Activated naive CD8-positive, alpha-beta T cell treated with anti-CD3 and anti-CD28 coated beads, Interleukin-2, amount 10 ng/mL, durations not matched to agents 7 days and 5 days (primary cell): ENCODE measurements around the gene CD300H. TPM values are rescaled to one million over a fixed set of nuclear protein-coding genes. Genes with fewer than 3 reads are reported as not detected.
A peak's percentile ranks its signal among the peaks of the same experiment; 100 is the strongest.

Experiments used
- ATAC-seq: fragments of 150-1000 bp; cut with Tn5 transposase; one replicate; pipeline ENCODE4 v1.10.0; 2021; ENCODE audit warnings: low read depth, moderate library complexity
- POLR2A ChIA-PET: fragments of 350-600 bp; sonication (Branson Sonifier 250); formaldehyde crosslinking; loops from one replicate; lab custom pipeline; 2021; ENCODE audit warnings: antibody characterized with exemption; lab: Charles Lee
- DNase-seq: peaks from one replicate; pipeline ENCODE4 v3.0.0; 2021
- H3K27ac Mint-ChIP-seq: one replicate; pipeline ENCODE4 v1.8.0; 2022; ENCODE audit warnings: mild to moderate bottlenecking, mixed read lengths
- H3K27me3 Mint-ChIP-seq: one replicate; pipeline ENCODE4 v1.8.0; 2022; ENCODE audit warnings: mild to moderate bottlenecking, moderate library complexity, mixed read lengths
- H3K36me3 Mint-ChIP-seq: one replicate; pipeline ENCODE4 v1.8.0; 2021; ENCODE audit warnings: mild to moderate bottlenecking, mixed read lengths
- H3K4me1 Mint-ChIP-seq: one replicate; pipeline ENCODE4 v1.8.0; 2021; ENCODE audit warnings: mixed read lengths
- H3K4me3 Mint-ChIP-seq: one replicate; pipeline ENCODE4 v1.8.0; 2022; ENCODE audit warnings: mild to moderate bottlenecking, moderate library complexity, mixed read lengths
- H3K9me3 Mint-ChIP-seq: one replicate; pipeline ENCODE4 v1.8.0; 2021; ENCODE audit warnings: mixed read lengths
- total RNA-seq, 2 experiments: library from RNA; stranded (reverse); gene quantifications; one replicate each; pipeline ENCODE4 v1.2.3, GENCODE V29; 2021

Gene CD300H
- total RNA-seq, 2 experiments from 2014 or later, result not detected

- Mint-ChIP-seq H3K27me3 (peaks cover 9% of the 10 kb centered on the region), H3K4me1 (peaks cover 18% of the 10 kb centered on the region), H3K27ac (no peak overlapping the region), H3K4me3 (no peak overlapping the region), H3K36me3 (no peaks in the 10 kb centered on the region), H3K9me3 (no peaks in the 10 kb centered on the region)
- no peak for DNase-seq
- POLR2A ChIA-PET, result no interaction called here
- no peak for ATAC-seq
Measured at GRCh38 chr17:74542727-74543383, 24.5 kb downstream of the CD300H start.

- Mint-ChIP-seq H3K27me3 (peaks cover 16% of the 10 kb centered on the region), H3K36me3 (no peaks in the 10 kb centered on the region), H3K9me3 (no peaks in the 10 kb centered on the region), H3K4me3 (no peak overlapping the region), H3K27ac (no peak overlapping the region), H3K4me1 (peaks cover 13% of the 10 kb centered on the region)
- POLR2A ChIA-PET, result no interaction called here
- ATAC-seq, result no peak
- DNase-seq, result no peak
Measured at GRCh38 chr17:74542166-74542565, 25.1 kb downstream of the CD300H start.

GRCh38 chr17:74541176-74542111 lies 25.9 kb downstream of the CD300H start:
- Mint-ChIP-seq H3K4me3 (no peak overlapping the region), H3K27ac (no peak overlapping the region), H3K27me3 (peaks cover 23% of the 10 kb centered on the region), H3K9me3 (no peaks in the 10 kb centered on the region), H3K36me3 (no peaks in the 10 kb centered on the region), H3K4me1 (peaks cover 13% of the 10 kb centered on the region)
- ATAC-seq, result no peak
- DNase-seq, result no peak
- POLR2A ChIA-PET, result no interaction called here

GRCh38 chr17:74539281-74539820 lies 28.0 kb downstream of the CD300H start:
- no peak overlapping the region for H3K27ac Mint-ChIP-seq
- H3K4me1 Mint-ChIP-seq, result no peaks in the 10 kb centered on the region
- no peaks in the 10 kb centered on the region for H3K36me3 Mint-ChIP-seq
- no peak for ATAC-seq
- H3K27me3 Mint-ChIP-seq, result peaks cover 34% of the 10 kb centered on the region
- no peaks in the 10 kb centered on the region for H3K9me3 Mint-ChIP-seq
- POLR2A ChIA-PET, result no interaction called here
- H3K4me3 Mint-ChIP-seq, result no peak overlapping the region
- DNase-seq, result no peak

- no peaks in the 10 kb centered on the region for H3K36me3 Mint-ChIP-seq
- H3K27me3 Mint-ChIP-seq, result peaks cover 57% of the 10 kb centered on the region
- peaks cover 6% of the 10 kb centered on the region for H3K4me1 Mint-ChIP-seq
- no peaks in the 10 kb centered on the region for H3K9me3 Mint-ChIP-seq
- no peak overlapping the region for H3K27ac Mint-ChIP-seq
- no peak overlapping the region for H3K4me3 Mint-ChIP-seq
- POLR2A ChIA-PET, result no interaction called here
- ATAC-seq (no peak), DNase-seq (no peak)
Measured at GRCh38 chr17:74536890-74537289, 30.4 kb downstream of the CD300H start.

GRCh38 chr17:74532115-74532514 lies 35.2 kb downstream of the CD300H start:
- Mint-ChIP-seq H3K27ac (no peak overlapping the region), H3K36me3 (no peaks in the 10 kb centered on the region), H3K4me3 (no peak overlapping the region), H3K4me1 (peaks cover 6% of the 10 kb centered on the region), H3K9me3 (no peaks in the 10 kb centered on the region), H3K27me3 (peaks cover 66% of the 10 kb centered on the region)
- ATAC-seq (no peak), DNase-seq (peak; percentile 12)
- POLR2A ChIA-PET, result interaction anchor here (1.0 kb wide), 1 partner anchor 164 kb away, joined by 3 read pairs; no protein-coding TSS in a partner anchor

GRCh38 chr17:74531231-74531761 lies 36.0 kb downstream of the CD300H start, which contains the start of gene CD300LB:
CD300LB (minus strand) TSS chr17:74531475; CDS start chr17:74531350, 125 bp downstream.
- Mint-ChIP-seq H3K9me3 (no peaks in the 10 kb centered on the region), H3K4me1 (peaks cover 6% of the 10 kb centered on the region), H3K27ac (no peak within 1 kb of the TSS), H3K36me3 (no peaks in the 10 kb centered on the region), H3K4me3 (no peak within 1 kb of the TSS), H3K27me3 (peaks cover 58% of the 10 kb centered on the region)
- POLR2A ChIA-PET, result no interaction called here
- DNase-seq (peak; percentile 8), ATAC-seq (no peak)

GRCh38 chr17:74530831-74531150 lies 36.5 kb downstream of the CD300H start:
- Mint-ChIP-seq H3K9me3 (no peaks in the 10 kb centered on the region), H3K4me3 (no peak overlapping the region), H3K27me3 (peaks cover 58% of the 10 kb centered on the region), H3K36me3 (no peaks in the 10 kb centered on the region), H3K27ac (no peak overlapping the region), H3K4me1 (peaks cover 6% of the 10 kb centered on the region)
- DNase-seq (peak; percentile 4), ATAC-seq (no peak)
- POLR2A ChIA-PET, result no interaction called here

GRCh38 chr17:74529243-74529642 lies 38.1 kb downstream of the CD300H start:
- Mint-ChIP-seq H3K4me3 (no peak overlapping the region), H3K36me3 (no peaks in the 10 kb centered on the region), H3K9me3 (no peaks in the 10 kb centered on the region), H3K27me3 (peaks cover 48% of the 10 kb centered on the region), H3K4me1 (peaks cover 6% of the 10 kb centered on the region), H3K27ac (no peak overlapping the region)
- POLR2A ChIA-PET, result no interaction called here
- DNase-seq, result peak; percentile 6
- no peak for ATAC-seq

GRCh38 chr17:74528491-74529199 lies 38.7 kb downstream of the CD300H start:
- ATAC-seq (no peak), DNase-seq (no peak)
- H3K4me1 Mint-ChIP-seq, result peaks cover 6% of the 10 kb centered on the region
- H3K27me3 Mint-ChIP-seq, result peaks cover 43% of the 10 kb centered on the region
- no peak overlapping the region for H3K27ac Mint-ChIP-seq
- POLR2A ChIA-PET, result no interaction called here
- H3K4me3 Mint-ChIP-seq, result no peak overlapping the region
- H3K36me3 Mint-ChIP-seq, result no peaks in the 10 kb centered on the region
- H3K9me3 Mint-ChIP-seq, result no peaks in the 10 kb centered on the region

- peaks cover 4% of the 10 kb centered on the region for H3K9me3 Mint-ChIP-seq
- no peak overlapping the region for H3K27ac Mint-ChIP-seq
- no peak for ATAC-seq
- H3K4me3 Mint-ChIP-seq, result no peak overlapping the region
- POLR2A ChIA-PET, result no interaction called here
- no peak for DNase-seq
- H3K27me3 Mint-ChIP-seq, result peaks cover 38% of the 10 kb centered on the region
- H3K36me3 Mint-ChIP-seq, result peaks cover 3% of the 10 kb centered on the region
- peaks cover 3% of the 10 kb centered on the region for H3K4me1 Mint-ChIP-seq
Measured at GRCh38 chr17:74527756-74528155, 39.6 kb downstream of the CD300H start.

- Mint-ChIP-seq H3K36me3 (peaks cover 3% of the 10 kb centered on the region), H3K4me3 (no peak overlapping the region), H3K4me1 (no peaks in the 10 kb centered on the region), H3K27ac (no peak overlapping the region), H3K9me3 (peaks cover 4% of the 10 kb centered on the region), H3K27me3 (peaks cover 31% of the 10 kb centered on the region)
- DNase-seq (no peak), ATAC-seq (no peak)
- POLR2A ChIA-PET, result no interaction called here
Measured at GRCh38 chr17:74527081-74527480, 40.2 kb downstream of the CD300H start.

GRCh38 chr17:74526681-74527080 lies 40.6 kb downstream of the CD300H start:
- Mint-ChIP-seq H3K27me3 (peaks cover 27% of the 10 kb centered on the region), H3K9me3 (peaks cover 4% of the 10 kb centered on the region), H3K27ac (no peak overlapping the region), H3K36me3 (peaks cover 3% of the 10 kb centered on the region), H3K4me1 (peaks cover 2% of the 10 kb centered on the region), H3K4me3 (no peak overlapping the region)
- POLR2A ChIA-PET, result no interaction called here
- ATAC-seq (no peak), DNase-seq (no peak)
